ENCODE measurements around the gene UBE2J2. TPM values are rescaled to one million over a fixed set of nuclear protein-coding genes. Genes with fewer than 3 reads are reported as not detected.

UBE2J2 gene
- polyA plus RNA-seq, 1 of the 3 experiments (the other 2 are of a cell fraction), result 47.5 TPM

GRCh38 chr1:1213345-1214265 is 60.0 kb downstream of the UBE2J2 start, which contains the start of gene TNFRSF4 (continued):
- no peak for TF ChIP-seq MEF2A (IDR thresholded peaks at IDR 0.05; ENCODE audit: borderline replicate concordance, low read depth)
- TF ChIP-seq, protein P1, sequence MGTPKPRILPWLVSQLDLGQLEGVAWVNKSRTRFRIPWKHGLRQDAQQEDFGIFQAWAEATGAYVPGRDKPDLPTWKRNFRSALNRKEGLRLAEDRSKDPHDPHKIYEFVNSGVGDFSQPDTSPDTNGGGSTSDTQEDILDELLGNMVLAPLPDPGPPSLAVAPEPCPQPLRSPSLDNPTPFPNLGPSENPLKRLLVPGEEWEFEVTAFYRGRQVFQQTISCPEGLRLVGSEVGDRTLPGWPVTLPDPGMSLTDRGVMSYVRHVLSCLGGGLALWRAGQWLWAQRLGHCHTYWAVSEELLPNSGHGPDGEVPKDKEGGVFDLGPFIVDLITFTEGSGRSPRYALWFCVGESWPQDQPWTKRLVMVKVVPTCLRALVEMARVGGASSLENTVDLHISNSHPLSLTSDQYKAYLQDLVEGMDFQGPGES (IDR thresholded peaks at IDR 0.05; ENCODE audit: low read depth, low read length), result no peak
- no peak for TF ChIP-seq USF2 (IDR thresholded peaks at IDR 0.05; ENCODE audit: borderline replicate concordance, low read depth, low read length)

- Histone ChIP-seq H3F3A (replicated peaks; ENCODE audit: insufficient read depth) (no peaks in the 10 kb centered on the region), H3K9me3 (no peaks in the 10 kb centered on the region), H3K4me2 (no peak overlapping the region), H4K20me1 (ENCODE audit: insufficient read depth) (no peaks in the 10 kb centered on the region), H3K4me1 (ENCODE audit: control insufficient read depth in 1 of 2, insufficient read depth in 2 of 2, low read depth in 1 of 2, low read length in 1 of 2) (peaks cover 3 to 5% of the 10 kb centered on the region in 2 experiments; a peak in 1 of 4 replicates), H3K36me3 (replicated peaks in 1 of 2; ENCODE audit: control insufficient read depth in 1 of 2, insufficient read depth in 2 of 2, low read length in 1 of 2) (peaks cover 0 to 14% of the 10 kb centered on the region in 2 experiments), H3K4me3 (ENCODE audit: low read depth in 2 of 2, low read length in 1 of 2) (no peak overlapping the region), H3K27ac (ENCODE audit: low read depth in 2 of 2, low read length in 1 of 2) (no peak overlapping the region), H3K9ac (no peak overlapping the region), H2AFZ (ENCODE audit: low read depth) (no peak overlapping the region), H3K79me2 (ENCODE audit: insufficient read depth) (no peaks in the 10 kb centered on the region), H3K27me3 (ENCODE audit: insufficient read depth) (no peaks in the 10 kb centered on the region), H3K9me2 (no peaks in the 10 kb centered on the region)
- TF ChIP-seq, protein P2, sequence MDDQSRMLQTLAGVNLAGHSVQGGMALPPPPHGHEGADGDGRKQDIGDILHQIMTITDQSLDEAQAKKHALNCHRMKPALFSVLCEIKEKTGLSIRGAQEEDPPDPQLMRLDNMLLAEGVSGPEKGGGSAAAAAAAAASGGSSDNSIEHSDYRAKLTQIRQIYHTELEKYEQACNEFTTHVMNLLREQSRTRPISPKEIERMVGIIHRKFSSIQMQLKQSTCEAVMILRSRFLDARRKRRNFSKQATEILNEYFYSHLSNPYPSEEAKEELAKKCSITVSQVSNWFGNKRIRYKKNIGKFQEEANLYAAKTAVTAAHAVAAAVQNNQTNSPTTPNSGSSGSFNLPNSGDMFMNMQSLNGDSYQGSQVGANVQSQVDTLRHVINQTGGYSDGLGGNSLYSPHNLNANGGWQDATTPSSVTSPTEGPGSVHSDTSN (IDR thresholded peaks at IDR 0.05), result no peak
- TF ChIP-seq EZH2phosphoT487 (IDR thresholded peaks at IDR 0.05; ENCODE audit: borderline replicate concordance, low read depth), result no peak
- TF ChIP-seq, protein P3, sequence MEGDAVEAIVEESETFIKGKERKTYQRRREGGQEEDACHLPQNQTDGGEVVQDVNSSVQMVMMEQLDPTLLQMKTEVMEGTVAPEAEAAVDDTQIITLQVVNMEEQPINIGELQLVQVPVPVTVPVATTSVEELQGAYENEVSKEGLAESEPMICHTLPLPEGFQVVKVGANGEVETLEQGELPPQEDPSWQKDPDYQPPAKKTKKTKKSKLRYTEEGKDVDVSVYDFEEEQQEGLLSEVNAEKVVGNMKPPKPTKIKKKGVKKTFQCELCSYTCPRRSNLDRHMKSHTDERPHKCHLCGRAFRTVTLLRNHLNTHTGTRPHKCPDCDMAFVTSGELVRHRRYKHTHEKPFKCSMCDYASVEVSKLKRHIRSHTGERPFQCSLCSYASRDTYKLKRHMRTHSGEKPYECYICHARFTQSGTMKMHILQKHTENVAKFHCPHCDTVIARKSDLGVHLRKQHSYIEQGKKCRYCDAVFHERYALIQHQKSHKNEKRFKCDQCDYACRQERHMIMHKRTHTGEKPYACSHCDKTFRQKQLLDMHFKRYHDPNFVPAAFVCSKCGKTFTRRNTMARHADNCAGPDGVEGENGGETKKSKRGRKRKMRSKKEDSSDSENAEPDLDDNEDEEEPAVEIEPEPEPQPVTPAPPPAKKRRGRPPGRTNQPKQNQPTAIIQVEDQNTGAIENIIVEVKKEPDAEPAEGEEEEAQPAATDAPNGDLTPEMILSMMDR (IDR thresholded peaks at IDR 0.05), result no peak
- no peak for TF ChIP-seq YY1 (IDR thresholded peaks at IDR 0.05; ENCODE audit: low read depth)
- TF ChIP-seq TEAD4 (IDR thresholded peaks at IDR 0.05; ENCODE audit: borderline replicate concordance, insufficient read depth), result no peak
- TF ChIP-seq MXI1 (IDR thresholded peaks at IDR 0.05; ENCODE audit: low read depth, low read length), result no peak
- TF ChIP-seq ELF1 (IDR thresholded peaks at IDR 0.05), result no peak
- no CpG with 5 or more reads among the region's 24 CpGs for WGBS (ENCODE audit: low lambda C conversion rate)
- POLR2A ChIA-PET, result no interaction called here
- CTCF ChIA-PET, result no interaction called here
- DNase-seq, result peak; percentile 43
These were observed 60.8 kb downstream of the UBE2J2 start for GRCh38 chr1:1212780-1213344.

All from SK-N-SH (cell line).